ENCODE measurements around the gene F5. TPM values are rescaled to one million over a fixed set of nuclear protein-coding genes. Genes with fewer than 3 reads are reported as not detected.
A peak's percentile ranks its signal among the peaks of the same experiment; 100 is the strongest.

Gene F5
- total and polyA plus RNA-seq, 2 of the 13 experiments (the other 11 are each of a cell fraction or from before 2014, with no cell fraction given): 38.3 to 64.0 TPM

GRCh38 chr1:169486281-169487051 is 99.8 kb downstream of the F5 start (continued):
- TF ChIP-seq MXI1 (IDR thresholded peaks at IDR 0.05; ENCODE audit: borderline replicate concordance, low read depth, low read length): no peak
- TF ChIP-seq ARNTL (CRISPR knock-in tag; IDR thresholded peaks at IDR 0.05): no peak
- TF ChIP-seq ZNF781 (CRISPR knock-in tag; IDR thresholded peaks at IDR 0.05; ENCODE audit: borderline replicate concordance, not compliant biosample characterization): no peak
- TF ChIP-seq ZBTB43 (CRISPR knock-in tag; conservative IDR thresholded peaks at IDR 0.05): peak; percentile 29; the same call in 1 of the 2 replicates
- no peak; the same call in 1 of the 2 replicates for TF ChIP-seq MTERF4 (CRISPR knock-in tag; IDR thresholded peaks at IDR 0.05)
- TF ChIP-seq ZNF30 (CRISPR knock-in tag; IDR thresholded peaks at IDR 0.05): no peak
- no peak for TF ChIP-seq SMC3 (IDR thresholded peaks at IDR 0.05; ENCODE audit: low read length)
- TF ChIP-seq NAIF1 (CRISPR knock-in tag; IDR thresholded peaks at IDR 0.05; ENCODE audit: borderline replicate concordance): no peak
- no peak for TF ChIP-seq RNF219 (CRISPR knock-in tag; IDR thresholded peaks at IDR 0.05)
- no peak for TF ChIP-seq NR0B2 (CRISPR knock-in tag; IDR thresholded peaks at IDR 0.05)
- TF ChIP-seq GFI1 (CRISPR knock-in tag; IDR thresholded peaks at IDR 0.05; ENCODE audit: borderline replicate concordance): no peak
- TF ChIP-seq ZKSCAN8 (CRISPR knock-in tag; IDR thresholded peaks at IDR 0.05; ENCODE audit: borderline replicate concordance): no peak
- no peak for TF ChIP-seq PLRG1 (conservative IDR thresholded peaks at IDR 0.05)
- no peak for TF ChIP-seq U2AF1 (optimal IDR thresholded peaks at IDR 0.05; ENCODE audit: low read depth, low read length)
- TF ChIP-seq REST (IDR thresholded peaks at IDR 0.05; ENCODE audit: borderline replicate concordance in 1 of 2, low read depth in 1 of 2, low read length in 2 of 2): no peak
- no peak for TF ChIP-seq ZFP1 (CRISPR knock-in tag; IDR thresholded peaks at IDR 0.05)
- no peak for TF ChIP-seq JUND (CRISPR knock-in tag; IDR thresholded peaks at IDR 0.05)
- no peak for TF ChIP-seq ZNF710 (CRISPR knock-in tag; IDR thresholded peaks at IDR 0.05; ENCODE audit: borderline replicate concordance)

Data from HepG2 (cell line).